Nephron (organoid): ENCODE results near the gene SIRT3.
"Not testable (repeated sequence)": the region's sequence is repeated elsewhere in the genome, so short reads cannot be mapped to it uniquely, and the experiment has no call there.

Source experiments
- H3K27ac Mint-ChIP-seq, 3 experiments: 2 replicates each; pipeline ENCODE4 v1.8.0; 2020; ENCODE audit warnings: mixed read lengths in 3 of 3, mild to moderate bottlenecking in 2 of 3, moderate library complexity in 1 of 3
- H3K27me3 Mint-ChIP-seq: 2 replicates; pipeline ENCODE4 v1.8.0; 2021; ENCODE audit warnings: low read depth, mild to moderate bottlenecking, moderate library complexity, mixed read lengths
- H3K36me3 Mint-ChIP-seq: 2 replicates; pipeline ENCODE4 v1.8.0; 2020; ENCODE audit warnings: low read depth, mixed read lengths
- H3K4me1 Mint-ChIP-seq: 2 replicates; pipeline ENCODE4 v1.8.0; 2020; ENCODE audit warnings: mixed read lengths
- H3K4me3 Mint-ChIP-seq, 3 experiments: 2 replicates each; pipeline ENCODE4 v1.8.0; 2020; ENCODE audit warnings: mild to moderate bottlenecking in 3 of 3, mixed read lengths in 3 of 3, moderate library complexity in 2 of 3
- H3K9me3 Mint-ChIP-seq: 2 replicates; pipeline ENCODE4 v1.8.0; 2020; ENCODE audit warnings: mixed read lengths
- CTCF ChIP-seq, 3 experiments: fragments of 200-600 bp; sonication (generic); IDR thresholded peaks; one replicate each; pipeline ENCODE4 v1.5.0; 2021; ENCODE audit warnings: antibody characterized with exemption in 3 of 3; ENCODE audit not compliant: unreplicated experiment in 3 of 3

The SIRT3 gene

GRCh38 chr11:198236-198806 lies 37.8 kb downstream of the SIRT3 start:
- H3K4me1 Mint-ChIP-seq, result peaks cover 5% of the 10 kb centered on the region
- peaks cover 14% of the 10 kb centered on the region for H3K36me3 Mint-ChIP-seq
- no peak for TF ChIP-seq CTCF (IDR thresholded peaks at IDR 0.05; ENCODE audit: unreplicated experiment in 3 of 3)
- H3K27ac Mint-ChIP-seq, result no peak overlapping the region
- H3K27me3 Mint-ChIP-seq, result no peaks in the 10 kb centered on the region
- no peaks in the 10 kb centered on the region for H3K9me3 Mint-ChIP-seq
- H3K4me3 Mint-ChIP-seq, result no peak overlapping the region

DNA sequence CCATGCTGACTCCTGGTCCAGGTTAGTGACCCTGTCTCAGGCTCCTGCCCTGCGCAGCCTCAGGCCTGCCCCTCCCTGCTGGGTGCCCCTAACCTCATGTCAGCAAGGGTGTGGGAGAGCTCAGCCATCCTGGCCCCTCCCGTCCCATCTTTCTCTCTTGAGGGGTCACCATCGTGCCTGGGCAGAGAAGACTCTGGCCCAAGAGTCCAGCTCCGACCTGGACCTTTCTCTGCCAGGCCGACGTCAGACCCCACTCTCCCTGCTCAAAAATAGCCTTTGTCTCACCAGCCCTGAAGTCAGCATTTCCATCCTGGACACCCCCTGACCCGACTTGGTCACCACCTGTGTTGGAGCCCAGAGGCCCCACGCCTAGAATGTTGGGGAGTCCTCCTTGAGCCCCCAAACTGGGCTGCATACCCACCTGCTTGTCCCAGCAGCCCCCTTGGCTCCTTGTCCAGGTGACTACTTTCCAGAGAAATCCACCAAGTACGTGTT lies 38.4 kb downstream of the SIRT3 start:
- H3K27ac Mint-ChIP-seq, result no peak overlapping the region
- H3K9me3 Mint-ChIP-seq, result no peaks in the 10 kb centered on the region
- H3K4me3 Mint-ChIP-seq, result no peak overlapping the region
- peaks cover 8% of the 10 kb centered on the region for H3K36me3 Mint-ChIP-seq
- no peaks in the 10 kb centered on the region for H3K4me1 Mint-ChIP-seq
- no peaks in the 10 kb centered on the region for H3K27me3 Mint-ChIP-seq
- TF ChIP-seq CTCF (IDR thresholded peaks at IDR 0.05; ENCODE audit: unreplicated experiment in 3 of 3), result no peak

DNA sequence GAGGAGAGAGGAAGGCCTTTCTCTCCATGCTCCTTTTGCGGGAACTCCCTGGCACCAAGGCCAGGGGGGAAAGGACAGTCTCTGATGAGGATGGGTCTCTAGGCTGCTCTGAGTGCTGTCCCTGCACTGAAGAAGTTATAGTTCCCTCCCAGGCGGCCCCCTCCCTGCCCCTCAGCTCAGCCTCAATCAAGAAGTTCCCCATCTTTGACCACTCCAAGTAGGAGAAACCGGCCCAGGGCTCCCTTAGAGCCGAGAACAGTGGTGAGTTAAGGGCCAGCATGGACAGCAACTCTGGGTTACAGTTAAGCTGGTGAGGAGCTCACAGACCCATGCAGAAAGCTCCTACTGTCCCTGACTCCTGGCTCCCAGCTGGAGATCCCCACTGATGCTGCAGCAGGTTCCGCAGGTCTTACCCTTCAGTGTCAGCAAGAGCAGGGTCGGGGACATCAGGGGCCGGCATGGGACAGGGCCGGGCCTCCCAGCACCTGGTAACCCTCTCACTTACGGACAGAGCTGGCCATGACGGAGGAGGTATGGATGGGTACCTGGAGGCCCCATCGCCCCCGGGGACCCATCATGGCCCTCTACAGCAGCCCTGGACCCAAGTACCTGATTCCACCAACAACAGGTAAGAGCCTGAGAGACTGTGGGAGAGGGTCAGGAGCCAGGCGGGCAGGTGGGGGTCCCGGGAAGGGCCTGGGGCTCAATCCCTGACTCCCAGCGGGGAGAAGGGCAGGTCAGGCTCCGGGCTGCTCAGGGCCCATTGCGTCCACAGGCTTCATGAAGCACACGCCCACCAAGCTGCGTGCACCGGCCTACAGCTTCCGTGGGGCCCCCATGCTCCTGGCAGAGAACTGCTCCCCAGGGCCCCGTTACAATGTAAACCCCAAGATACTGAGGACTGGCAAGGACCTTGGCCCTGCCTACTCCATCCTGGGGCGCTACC lies 39.1 kb downstream of the SIRT3 start:
- peaks cover 4% of the 10 kb centered on the region for H3K36me3 Mint-ChIP-seq
- H3K27ac Mint-ChIP-seq, result no peak overlapping the region
- H3K9me3 Mint-ChIP-seq, result no peaks in the 10 kb centered on the region

GRCh38 chr11:193481-193880 lies 42.7 kb downstream of the SIRT3 start:
- H3K36me3 Mint-ChIP-seq, H3K27me3 Mint-ChIP-seq, H3K9me3 Mint-ChIP-seq, H3K4me3 Mint-ChIP-seq, H3K27ac Mint-ChIP-seq, H3K4me1 Mint-ChIP-seq: not testable (repeated sequence)

More for the DNA sequence above, 39.1 kb downstream of the SIRT3 start:
- Mint-ChIP-seq H3K4me1 (no peaks in the 10 kb centered on the region), H3K27me3 (no peaks in the 10 kb centered on the region), H3K4me3 (no peak overlapping the region)
- no peak for TF ChIP-seq CTCF (IDR thresholded peaks at IDR 0.05; ENCODE audit: unreplicated experiment in 3 of 3)

DNA sequence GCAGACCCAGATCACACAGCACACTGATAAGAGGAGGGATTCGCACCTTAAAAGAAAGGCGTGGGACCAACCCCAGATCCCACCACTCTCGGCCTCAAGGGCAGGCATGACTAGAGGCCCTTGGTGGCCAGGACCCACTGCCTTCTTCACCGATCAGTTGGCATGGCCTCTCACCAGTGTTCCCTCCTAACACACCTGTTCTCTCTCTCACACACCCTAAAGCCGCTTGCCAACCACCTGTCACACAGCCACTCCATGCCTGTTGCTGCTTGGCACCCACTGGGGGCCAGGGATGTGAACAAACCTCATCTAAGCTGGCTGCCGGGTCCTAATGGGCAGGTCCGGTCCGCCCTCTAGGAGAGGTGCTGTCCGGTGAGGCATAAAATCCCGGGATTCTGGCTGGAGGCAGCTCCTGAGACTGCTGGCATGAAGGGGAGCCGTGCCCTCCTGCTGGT lies 43.4 kb downstream of the SIRT3 start, which contains the start of gene SCGB1C1:
TSS of gene SCGB1C1 (plus strand) at position 405 of the 455 bp plus-strand sequence. CDS start at position 427, 22 bp downstream.
- H3K27me3 Mint-ChIP-seq, H3K4me1 Mint-ChIP-seq, H3K27ac Mint-ChIP-seq, H3K4me3 Mint-ChIP-seq, H3K9me3 Mint-ChIP-seq, H3K36me3 Mint-ChIP-seq: not testable (repeated sequence)

DNA sequence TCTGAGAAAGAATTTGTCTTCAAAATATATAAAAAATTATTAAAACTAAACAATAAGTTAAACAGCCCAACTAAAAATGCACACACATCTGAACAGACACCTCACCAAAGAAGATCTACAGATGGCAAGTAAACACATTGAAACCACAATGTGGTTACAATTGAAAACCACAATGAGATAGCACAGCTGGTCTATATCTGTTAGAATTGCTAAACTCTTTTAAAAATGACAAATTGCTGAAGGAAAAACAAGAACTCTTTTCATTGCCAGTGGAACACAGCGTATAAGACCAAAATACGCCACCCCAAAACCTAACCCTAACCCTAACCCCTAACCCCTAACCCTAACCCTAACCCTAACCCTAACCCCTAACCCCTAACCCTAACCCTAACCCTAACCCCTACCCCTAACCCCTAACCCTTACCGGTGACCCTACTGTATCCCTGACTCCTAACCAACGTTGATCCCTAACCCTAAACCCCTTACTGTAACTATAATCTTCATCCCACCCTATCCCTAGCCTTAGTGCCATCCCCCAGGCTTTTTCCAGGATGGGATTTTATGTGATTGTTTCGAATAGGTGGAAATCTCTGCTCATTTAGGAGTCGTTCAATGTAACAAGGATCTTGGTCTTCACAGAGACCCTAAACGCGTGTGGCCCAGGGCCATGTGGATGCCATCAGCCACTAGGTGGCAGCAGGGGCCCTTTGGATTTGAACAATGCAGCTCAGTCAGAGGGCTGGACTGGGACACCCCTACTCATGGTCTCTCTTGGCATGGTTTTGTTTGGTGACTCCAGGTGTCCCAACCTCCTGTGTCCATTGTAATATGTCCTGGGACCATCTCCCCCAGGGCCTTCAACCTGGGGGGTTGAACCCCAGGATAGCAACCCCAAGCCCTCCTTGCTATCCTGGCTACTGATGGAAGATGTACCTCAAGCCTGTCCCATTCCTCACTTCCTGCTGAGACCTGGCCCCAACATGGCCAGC lies 44.4 kb downstream of the SIRT3 start:
- not testable (repeated sequence) for H3K36me3 Mint-ChIP-seq, H3K27me3 Mint-ChIP-seq, H3K27ac Mint-ChIP-seq, H3K9me3 Mint-ChIP-seq, H3K4me3 Mint-ChIP-seq, H3K4me1 Mint-ChIP-seq
- TF ChIP-seq CTCF (IDR thresholded peaks at IDR 0.05; ENCODE audit: unreplicated experiment in 3 of 3), result peak in 2 of 3 experiments; percentile 23 to 25

DNA sequence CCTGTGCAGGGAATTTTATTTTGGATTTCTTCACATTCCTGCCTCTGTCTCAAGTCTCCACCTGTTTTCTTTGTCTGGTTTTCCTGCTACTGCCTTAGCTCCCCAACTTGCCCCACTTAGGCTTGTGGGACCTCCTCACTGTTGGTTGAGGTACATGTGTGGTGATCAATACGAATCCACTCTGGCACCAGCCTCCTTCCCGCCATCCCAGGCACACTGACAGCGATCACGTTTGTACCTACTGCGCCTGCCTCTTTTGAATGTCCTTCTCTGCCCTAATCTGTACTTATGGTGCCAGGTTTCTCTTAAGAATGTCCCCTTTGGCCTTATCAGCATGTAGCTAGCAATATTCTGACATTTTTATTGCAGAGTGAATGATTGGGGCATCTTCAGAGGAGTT lies 45.6 kb downstream of the SIRT3 start:
- not testable (repeated sequence) for H3K9me3 Mint-ChIP-seq, H3K36me3 Mint-ChIP-seq, H3K27me3 Mint-ChIP-seq, H3K27ac Mint-ChIP-seq, H3K4me1 Mint-ChIP-seq, H3K4me3 Mint-ChIP-seq

DNA sequence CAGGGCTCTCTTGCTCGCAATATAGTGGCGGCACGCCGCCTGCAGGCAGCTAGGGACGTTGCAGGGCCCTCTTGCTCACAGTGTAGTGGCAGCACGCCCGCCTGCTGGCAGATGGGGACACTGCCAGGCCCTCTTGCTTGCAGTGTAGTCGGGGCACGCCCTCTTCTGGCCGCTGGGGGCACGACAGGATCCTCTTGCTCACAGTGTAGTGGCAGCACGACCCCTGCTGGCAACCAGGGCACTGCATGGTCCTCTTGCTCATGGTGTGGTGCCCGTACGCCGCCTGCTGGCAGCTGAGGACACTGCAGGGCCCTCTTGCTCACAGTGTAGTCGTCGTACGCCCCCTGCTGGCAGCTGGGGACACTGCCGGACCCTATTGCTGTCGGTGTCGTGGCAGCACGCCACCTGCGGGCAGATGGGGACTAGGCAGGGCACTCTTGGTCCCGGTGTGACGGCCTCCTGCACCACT lies 46.3 kb downstream of the SIRT3 start:
- not testable (repeated sequence) for H3K27ac Mint-ChIP-seq, H3K27me3 Mint-ChIP-seq, H3K9me3 Mint-ChIP-seq, H3K36me3 Mint-ChIP-seq, H3K4me3 Mint-ChIP-seq, H3K4me1 Mint-ChIP-seq

GRCh38 chr11:189200-189783 lies 46.9 kb downstream of the SIRT3 start:
- not testable (repeated sequence) for H3K27ac Mint-ChIP-seq, H3K4me3 Mint-ChIP-seq, H3K9me3 Mint-ChIP-seq, H3K27me3 Mint-ChIP-seq, H3K36me3 Mint-ChIP-seq, H3K4me1 Mint-ChIP-seq
